Left lung (tissue), 10 donors: Measurements from ENCODE around the gene ITPR2. TPM values are rescaled to one million over a fixed set of nuclear protein-coding genes. Genes with fewer than 3 reads are reported as not detected.

ENCODE experiments used
- ATAC-seq: fragments of 200-7000 bp; cut with Tn5 transposase; one replicate; pipeline ENCODE4 v1.9.1; 2020; ENCODE audit warnings: moderate library complexity
- DNase-seq, 4 donors: peaks; one replicate each; pipeline ENCODE4 v3.0.0-alpha.2; 2013 to 2020
- H3K27ac ChIP-seq, 2 donors: fragments of 200-600 bp; sonication (generic) in 1 of 2; one replicate each; pipeline versions ENCODE4 v1.5.0 to v1.8.0; 2020 to 2021
- H3K27me3 ChIP-seq, 2 donors: fragments of 200-600 bp; sonication (generic) in 1 of 2; one replicate each; pipeline versions ENCODE4 v1.5.0 to v1.8.0; 2020 to 2021
- H3K36me3 ChIP-seq, 2 donors: fragments of 200-600 bp; sonication (generic) in 1 of 2; one replicate each; pipeline versions ENCODE4 v1.5.0 to v1.8.0; 2020 to 2021
- H3K4me1 ChIP-seq, 2 donors: fragments of 200-600 bp; one replicate each; pipeline ENCODE4 v1.8.0; 2021
- H3K4me3 ChIP-seq, 2 donors: fragments of 200-600 bp; sonication (generic) in 1 of 2; one replicate each; pipeline versions ENCODE4 v1.5.0 to v1.8.0; 2020 to 2021; ENCODE audit warnings: mild to moderate bottlenecking in 1 of 2
- H3K9me3 ChIP-seq, 2 donors: fragments of 200-600 bp; sonication (generic) in 1 of 2; one replicate each; pipeline versions ENCODE4 v1.5.0 to v1.8.0; 2020 to 2021
- CTCF ChIP-seq, 2 donors: fragments of 200-600 bp; sonication (generic) in 1 of 2; IDR thresholded peaks; one replicate each; pipeline versions ENCODE4 v1.5.0 to v1.8.0; 2021; ENCODE audit warnings: antibody characterized with exemption in 2 of 2
- intact Hi-C, 2 donors: fragments of 100-400 bp; cut with DNase I; formaldehyde crosslinking; loops; one replicate each; pipeline versions ENCODE4 v1.11.2 to v1.14.2; 2022
- polyA plus RNA-seq, 6 donors: library from polyadenylated mRNA; unstranded; fragments of 120-200 nt; gene quantifications; one replicate each; pipeline ENCODE4 v1.2.1, GENCODE V29; 2013; ENCODE audit not compliant: insufficient read length in 6 of 6
- total RNA-seq, 2 donors: library from RNA; stranded (reverse); fragmentation: NEBNext Ultra II Directional; extraction: Animal tissue kit (Norgen Biotek cat#: 25700); gene quantifications; one replicate each; pipeline ENCODE4 v1.2.1, GENCODE V29; 2021
- donor health status: DM: no; HTN: yes; CAD: no.
- donor health status: DM: no; HTN: no; CAD: no.

ITPR2 gene
- total and polyA plus RNA-seq, 8 donors: 5.5 to 67.8 (median 7.5) TPM

GRCh38 chr12:26704684-26705460, 128.1 kb downstream of the ITPR2 start:
- TF ChIP-seq CTCF (IDR thresholded peaks at IDR 0.05): no peak
- H3K36me3 ChIP-seq: peaks cover 0 to 8% of the 10 kb centered on the region in 2 donors
- peak in 2 of 4 donors; percentile 15 to 44 for DNase-seq
- H3K4me1 ChIP-seq: peaks cover 0 to 22% of the 10 kb centered on the region in 2 donors
- no peak overlapping the region for H3K4me3 ChIP-seq
- ATAC-seq: peak; percentile 58
- H3K9me3 ChIP-seq: no peaks in the 10 kb centered on the region
- intact Hi-C loops: no loop called here
- H3K27me3 ChIP-seq: no peaks in the 10 kb centered on the region
- peak overlapping the region in 1 of 2 donors; percentile 10 for H3K27ac ChIP-seq

GRCh38 chr12:26704214-26704613, 128.8 kb downstream of the ITPR2 start:
- Histone ChIP-seq H3K9me3 (no peaks in the 10 kb centered on the region), H3K27me3 (no peaks in the 10 kb centered on the region), H3K36me3 (peaks cover 0 to 8% of the 10 kb centered on the region in 2 donors), H3K4me3 (no peak overlapping the region), H3K27ac (no peak overlapping the region), H3K4me1 (peaks cover 0 to 22% of the 10 kb centered on the region in 2 donors)
- intact Hi-C loops: no loop called here
- no peak for TF ChIP-seq CTCF (IDR thresholded peaks at IDR 0.05)
- DNase-seq (no peak), ATAC-seq (peak; percentile 30)

GRCh38 chr12:26702741-26703140, 130.3 kb downstream of the ITPR2 start:
- intact Hi-C loops: no loop called here
- Histone ChIP-seq H3K27me3 (no peaks in the 10 kb centered on the region), H3K9me3 (no peaks in the 10 kb centered on the region), H3K4me3 (no peak overlapping the region), H3K36me3 (peaks cover 0 to 8% of the 10 kb centered on the region in 2 donors), H3K4me1 (peaks cover 0 to 22% of the 10 kb centered on the region in 2 donors), H3K27ac (no peak overlapping the region)
- TF ChIP-seq CTCF (IDR thresholded peaks at IDR 0.05): no peak
- no peak for ATAC-seq
- DNase-seq: no peak

- H3K4me3 ChIP-seq: no peak overlapping the region
- ATAC-seq (peak; percentile 26), DNase-seq (peak in 2 of 4 donors; percentile 42 to 43)
- no peaks in the 10 kb centered on the region for H3K27me3 ChIP-seq
- intact Hi-C loops: no loop called here
- peak; percentile 35 to 46 for TF ChIP-seq CTCF (IDR thresholded peaks at IDR 0.05)
- H3K36me3 ChIP-seq: peaks cover 0 to 16% of the 10 kb centered on the region in 2 donors
- H3K4me1 ChIP-seq: peaks cover 0 to 22% of the 10 kb centered on the region in 2 donors
- no peaks in the 10 kb centered on the region for H3K9me3 ChIP-seq
- no peak overlapping the region for H3K27ac ChIP-seq
These were observed 131.3 kb downstream of the ITPR2 start for GRCh38 chr12:26701604-26702215.

GRCh38 chr12:26700430-26700829, 132.6 kb downstream of the ITPR2 start:
- DNase-seq (no peak), ATAC-seq (no peak)
- H3K27ac ChIP-seq: no peak overlapping the region
- H3K36me3 ChIP-seq: peaks cover 0 to 28% of the 10 kb centered on the region in 2 donors
- no peaks in the 10 kb centered on the region for H3K9me3 ChIP-seq
- no peak for TF ChIP-seq CTCF (IDR thresholded peaks at IDR 0.05)
- H3K4me3 ChIP-seq: no peak overlapping the region
- peaks cover 0 to 17% of the 10 kb centered on the region in 2 donors for H3K4me1 ChIP-seq
- H3K27me3 ChIP-seq: no peaks in the 10 kb centered on the region
- intact Hi-C loops: no loop called here
